A549 (cell line): ENCODE data around the gene LIMCH1.

Experiments used
- ESRRA ChIP-seq: fragments of 150-350 bp; IDR thresholded peaks from 2 replicates; pipeline ENCODE4 v1.6.1; 2014; ENCODE audit warnings: mild to moderate bottlenecking, low read length, borderline replicate concordance
- MAZ ChIP-seq: fragments of 150-350 bp; IDR thresholded peaks from 2 replicates; pipeline ENCODE4 v1.6.1; 2014; ENCODE audit warnings: antibody characterized with exemption, low read depth, low read length, borderline replicate concordance
- POLR2A ChIP-seq: IDR thresholded peaks from 2 replicates; pipeline ENCODE4 v1.6.1; 2012; ENCODE audit warnings: mild to moderate bottlenecking, low read length
- SMC3 ChIP-seq: fragments of >200 bp; sonication (Bioruptor Twin); formaldehyde crosslinking; IDR thresholded peaks from 3 replicates; pipeline ENCODE4 v1.6.1; 2018; ENCODE audit warnings: inconsistent platforms
- TF ChIP-seq, protein P1 (sequence below): fragments of 200-600 bp; sonication (generic); IDR thresholded peaks from 2 replicates; pipeline ENCODE4 v1.6.1; 2016; ENCODE audit warnings: antibody characterized with exemption, mild to moderate bottlenecking, moderate library complexity
- TF ChIP-seq, protein P2 (sequence below): fragments of 150-350 bp; IDR thresholded peaks from 2 replicates; pipeline ENCODE4 v1.6.1; 2014; ENCODE audit warnings: low read depth, mild to moderate bottlenecking, low read length
- TF ChIP-seq, protein P3 (sequence below): fragments of >200 bp; sonication (Bioruptor Twin); formaldehyde crosslinking; IDR thresholded peaks from 3 replicates; pipeline ENCODE4 v1.5.1; 2016

DNA sequence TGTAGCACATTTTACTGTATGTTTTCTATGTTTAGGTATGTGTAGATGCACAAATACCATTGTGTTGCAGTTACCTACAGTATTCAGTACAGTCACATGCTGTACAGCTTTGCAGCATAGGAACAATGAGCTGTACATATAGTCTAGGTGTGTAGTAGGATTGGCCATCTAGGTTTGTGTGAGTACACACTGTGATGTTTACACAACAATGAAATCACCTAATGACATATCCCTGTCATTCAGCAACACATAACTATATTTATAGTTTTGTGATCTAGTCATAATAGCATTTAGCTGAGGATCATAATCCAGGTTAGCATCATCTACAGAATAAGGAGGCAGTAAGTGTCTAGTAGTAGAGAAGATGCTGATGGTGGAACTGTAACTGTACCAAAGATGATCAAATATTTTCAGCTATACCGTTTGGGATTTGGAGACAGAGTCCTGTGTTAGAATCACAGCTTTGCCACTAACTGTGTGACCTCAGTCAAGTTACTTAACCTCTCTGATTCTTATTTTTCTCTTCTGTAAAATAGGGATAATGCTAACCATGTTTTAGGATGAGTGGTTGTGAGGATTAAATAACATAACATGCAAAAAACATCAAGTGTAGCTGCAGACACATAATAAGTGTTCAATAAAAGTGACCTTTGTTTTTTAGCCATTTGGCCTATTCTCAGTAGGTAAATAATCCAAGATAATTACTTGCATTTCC, 73.3 kb downstream of the LIMCH1 start:
- TF ChIP-seq, protein P1, sequence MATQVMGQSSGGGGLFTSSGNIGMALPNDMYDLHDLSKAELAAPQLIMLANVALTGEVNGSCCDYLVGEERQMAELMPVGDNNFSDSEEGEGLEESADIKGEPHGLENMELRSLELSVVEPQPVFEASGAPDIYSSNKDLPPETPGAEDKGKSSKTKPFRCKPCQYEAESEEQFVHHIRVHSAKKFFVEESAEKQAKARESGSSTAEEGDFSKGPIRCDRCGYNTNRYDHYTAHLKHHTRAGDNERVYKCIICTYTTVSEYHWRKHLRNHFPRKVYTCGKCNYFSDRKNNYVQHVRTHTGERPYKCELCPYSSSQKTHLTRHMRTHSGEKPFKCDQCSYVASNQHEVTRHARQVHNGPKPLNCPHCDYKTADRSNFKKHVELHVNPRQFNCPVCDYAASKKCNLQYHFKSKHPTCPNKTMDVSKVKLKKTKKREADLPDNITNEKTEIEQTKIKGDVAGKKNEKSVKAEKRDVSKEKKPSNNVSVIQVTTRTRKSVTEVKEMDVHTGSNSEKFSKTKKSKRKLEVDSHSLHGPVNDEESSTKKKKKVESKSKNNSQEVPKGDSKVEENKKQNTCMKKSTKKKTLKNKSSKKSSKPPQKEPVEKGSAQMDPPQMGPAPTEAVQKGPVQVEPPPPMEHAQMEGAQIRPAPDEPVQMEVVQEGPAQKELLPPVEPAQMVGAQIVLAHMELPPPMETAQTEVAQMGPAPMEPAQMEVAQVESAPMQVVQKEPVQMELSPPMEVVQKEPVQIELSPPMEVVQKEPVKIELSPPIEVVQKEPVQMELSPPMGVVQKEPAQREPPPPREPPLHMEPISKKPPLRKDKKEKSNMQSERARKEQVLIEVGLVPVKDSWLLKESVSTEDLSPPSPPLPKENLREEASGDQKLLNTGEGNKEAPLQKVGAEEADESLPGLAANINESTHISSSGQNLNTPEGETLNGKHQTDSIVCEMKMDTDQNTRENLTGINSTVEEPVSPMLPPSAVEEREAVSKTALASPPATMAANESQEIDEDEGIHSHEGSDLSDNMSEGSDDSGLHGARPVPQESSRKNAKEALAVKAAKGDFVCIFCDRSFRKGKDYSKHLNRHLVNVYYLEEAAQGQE = no peak
- TF ChIP-seq MAZ (no peak), SMC3 (no peak), ESRRA (no peak), POLR2A (no peak)
- TF ChIP-seq, protein P2, sequence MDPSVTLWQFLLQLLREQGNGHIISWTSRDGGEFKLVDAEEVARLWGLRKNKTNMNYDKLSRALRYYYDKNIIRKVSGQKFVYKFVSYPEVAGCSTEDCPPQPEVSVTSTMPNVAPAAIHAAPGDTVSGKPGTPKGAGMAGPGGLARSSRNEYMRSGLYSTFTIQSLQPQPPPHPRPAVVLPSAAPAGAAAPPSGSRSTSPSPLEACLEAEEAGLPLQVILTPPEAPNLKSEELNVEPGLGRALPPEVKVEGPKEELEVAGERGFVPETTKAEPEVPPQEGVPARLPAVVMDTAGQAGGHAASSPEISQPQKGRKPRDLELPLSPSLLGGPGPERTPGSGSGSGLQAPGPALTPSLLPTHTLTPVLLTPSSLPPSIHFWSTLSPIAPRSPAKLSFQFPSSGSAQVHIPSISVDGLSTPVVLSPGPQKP = no peak
- TF ChIP-seq, protein P3, sequence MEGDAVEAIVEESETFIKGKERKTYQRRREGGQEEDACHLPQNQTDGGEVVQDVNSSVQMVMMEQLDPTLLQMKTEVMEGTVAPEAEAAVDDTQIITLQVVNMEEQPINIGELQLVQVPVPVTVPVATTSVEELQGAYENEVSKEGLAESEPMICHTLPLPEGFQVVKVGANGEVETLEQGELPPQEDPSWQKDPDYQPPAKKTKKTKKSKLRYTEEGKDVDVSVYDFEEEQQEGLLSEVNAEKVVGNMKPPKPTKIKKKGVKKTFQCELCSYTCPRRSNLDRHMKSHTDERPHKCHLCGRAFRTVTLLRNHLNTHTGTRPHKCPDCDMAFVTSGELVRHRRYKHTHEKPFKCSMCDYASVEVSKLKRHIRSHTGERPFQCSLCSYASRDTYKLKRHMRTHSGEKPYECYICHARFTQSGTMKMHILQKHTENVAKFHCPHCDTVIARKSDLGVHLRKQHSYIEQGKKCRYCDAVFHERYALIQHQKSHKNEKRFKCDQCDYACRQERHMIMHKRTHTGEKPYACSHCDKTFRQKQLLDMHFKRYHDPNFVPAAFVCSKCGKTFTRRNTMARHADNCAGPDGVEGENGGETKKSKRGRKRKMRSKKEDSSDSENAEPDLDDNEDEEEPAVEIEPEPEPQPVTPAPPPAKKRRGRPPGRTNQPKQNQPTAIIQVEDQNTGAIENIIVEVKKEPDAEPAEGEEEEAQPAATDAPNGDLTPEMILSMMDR = no peak
